ENCODE measurements around the gene SCUBE1. TPM values are rescaled to one million over a fixed set of nuclear protein-coding genes. Genes with fewer than 3 reads are reported as not detected.

SCUBE1 gene
- polyA plus RNA-seq, 1 of the 3 experiments (the other 2 are of a cell fraction) = 0.56 TPM

DNA sequence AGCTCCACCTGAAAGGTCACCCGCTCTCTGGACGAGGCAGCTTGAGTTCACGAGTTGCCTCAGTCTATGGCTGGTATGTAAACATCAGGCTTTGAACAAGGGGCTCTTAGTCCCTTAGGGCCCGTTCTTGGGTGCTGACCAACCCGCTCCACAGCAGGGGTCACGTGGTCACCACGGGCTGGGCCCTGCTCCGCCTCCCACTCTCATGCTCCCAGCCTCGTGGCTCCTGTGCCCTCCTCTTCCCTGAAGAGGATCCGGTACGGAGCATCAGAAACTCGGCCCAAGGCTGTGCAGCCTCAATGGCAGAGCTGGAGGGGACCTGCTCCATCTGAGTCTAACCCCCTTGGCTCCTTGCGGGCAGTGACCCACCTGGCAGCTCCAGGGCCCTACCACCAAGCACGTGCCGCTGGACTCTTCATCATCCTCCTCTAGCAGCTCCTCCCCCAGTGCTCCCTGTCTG is 102.0 kb downstream of the SCUBE1 start (continued):
- TF ChIP-seq, protein P1, sequence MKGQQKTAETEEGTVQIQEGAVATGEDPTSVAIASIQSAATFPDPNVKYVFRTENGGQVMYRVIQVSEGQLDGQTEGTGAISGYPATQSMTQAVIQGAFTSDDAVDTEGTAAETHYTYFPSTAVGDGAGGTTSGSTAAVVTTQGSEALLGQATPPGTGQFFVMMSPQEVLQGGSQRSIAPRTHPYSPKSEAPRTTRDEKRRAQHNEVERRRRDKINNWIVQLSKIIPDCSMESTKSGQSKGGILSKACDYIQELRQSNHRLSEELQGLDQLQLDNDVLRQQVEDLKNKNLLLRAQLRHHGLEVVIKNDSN (IDR thresholded peaks at IDR 0.05; ENCODE audit: borderline replicate concordance, low read depth) = no peak

DNA sequence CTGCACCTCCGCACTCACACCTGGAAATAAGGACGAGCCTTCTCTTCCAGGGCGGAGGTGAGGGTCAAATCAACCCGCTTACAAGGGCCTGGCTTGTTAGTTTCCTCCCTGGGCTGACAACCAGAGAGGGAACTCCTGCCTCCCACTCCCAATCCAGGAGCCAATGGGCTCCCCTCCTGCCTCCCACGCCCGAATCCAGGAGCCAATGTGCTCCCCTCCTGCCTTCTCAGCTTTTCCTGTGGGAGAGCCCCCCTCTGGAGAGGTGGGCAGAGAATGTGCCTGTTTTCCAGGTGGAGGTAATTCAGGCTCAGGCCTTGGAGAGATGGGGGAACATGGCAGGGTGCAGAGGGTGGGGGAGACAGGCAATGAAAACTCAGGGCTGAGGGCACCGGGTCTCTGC is 102.6 kb downstream of the SCUBE1 start:
- no peak overlapping the region for H2AFZ ChIP-seq (ENCODE audit: low read depth)
- ChIA-PET CTCF (interaction anchor here (1.5 to 2.7 kb wide), 3 partner anchors 9 to 106 kb away, joined by 3 to 8 read pairs (median 4); no protein-coding TSS in a partner anchor), POLR2A (interaction anchor here (1.1 kb wide), 1 partner anchor 53 kb away, joined by 3 read pairs; no protein-coding TSS in a partner anchor)
- no peak overlapping the region for H3K9ac ChIP-seq
- peak overlapping the region in 1 of 2 experiments; percentile 89; a peak in 2 of 4 replicates for H3K27ac ChIP-seq (ENCODE audit: low read depth in 2 of 2, low read length in 1 of 2)
- H3K36me3 ChIP-seq (replicated peaks in 1 of 2; ENCODE audit: control insufficient read depth in 1 of 2, insufficient read depth in 2 of 2, low read length in 1 of 2) = no peaks in the 10 kb centered on the region
- H4K20me1 ChIP-seq (ENCODE audit: insufficient read depth) = no peaks in the 10 kb centered on the region
- DNase-seq = no peak
- no peaks in the 10 kb centered on the region for H3K9me3 ChIP-seq
- no peaks in the 10 kb centered on the region for H3K27me3 ChIP-seq (ENCODE audit: insufficient read depth)
- H3K9me2 ChIP-seq = no peaks in the 10 kb centered on the region
- no peak overlapping the region for H3K4me3 ChIP-seq (ENCODE audit: low read depth in 2 of 2, low read length in 1 of 2)
- H3F3A ChIP-seq (replicated peaks; ENCODE audit: insufficient read depth) = no peaks in the 10 kb centered on the region
- TF ChIP-seq EZH2phosphoT487 (IDR thresholded peaks at IDR 0.05; ENCODE audit: borderline replicate concordance, low read depth) = no peak
- no peak for TF ChIP-seq JUND (IDR thresholded peaks at IDR 0.05)
- TF ChIP-seq SIN3A (IDR thresholded peaks at IDR 0.05; ENCODE audit: borderline replicate concordance, low read depth, low read length) = no peak
- TF ChIP-seq RCOR1 (IDR thresholded peaks at IDR 0.05; ENCODE audit: low read length) = no peak
- TF ChIP-seq MEF2A (IDR thresholded peaks at IDR 0.05; ENCODE audit: borderline replicate concordance, low read depth) = no peak
- H3K4me2 ChIP-seq = no peak overlapping the region
- H3K79me2 ChIP-seq (ENCODE audit: insufficient read depth) = no peaks in the 10 kb centered on the region
- peaks cover 0 to 72% of the 10 kb centered on the region in 2 experiments; a peak in 1 of 4 replicates for H3K4me1 ChIP-seq (ENCODE audit: control insufficient read depth in 1 of 2, insufficient read depth in 2 of 2, low read depth in 1 of 2, low read length in 1 of 2)
- 52% methylated on average over 3 of the region's 7 CpGs for WGBS (ENCODE audit: low lambda C conversion rate)

DNA sequence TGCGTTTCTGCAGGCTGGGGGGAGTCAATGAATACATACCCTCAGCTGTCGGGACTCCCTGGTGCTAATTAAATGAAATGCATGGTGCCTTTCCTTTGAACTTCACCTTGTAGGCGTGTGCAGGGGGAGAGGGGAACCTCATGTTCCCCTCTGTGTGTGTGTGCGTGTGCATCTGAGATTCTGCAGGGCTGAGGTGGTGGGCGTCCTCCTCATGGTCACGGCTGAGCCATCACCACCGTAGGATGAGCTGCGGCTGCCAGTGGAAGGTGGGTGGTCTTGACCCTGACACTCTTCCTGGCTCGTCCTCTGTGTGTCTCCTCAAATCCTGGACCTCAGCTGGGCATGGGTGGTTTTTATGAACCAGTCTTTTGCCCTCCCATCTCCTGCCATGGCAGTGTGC is 103.2 kb downstream of the SCUBE1 start:
- Histone ChIP-seq H3K4me1 (ENCODE audit: control insufficient read depth in 1 of 2, insufficient read depth in 2 of 2, low read depth in 1 of 2, low read length in 1 of 2) (peaks cover 0 to 79% of the 10 kb centered on the region in 2 experiments; a peak in 1 of 4 replicates), H3F3A (replicated peaks; ENCODE audit: insufficient read depth) (no peaks in the 10 kb centered on the region), H3K4me3 (ENCODE audit: low read depth in 2 of 2, low read length in 1 of 2) (no peak overlapping the region), H3K9me2 (no peaks in the 10 kb centered on the region), H3K9ac (no peak overlapping the region), H4K20me1 (ENCODE audit: insufficient read depth) (no peaks in the 10 kb centered on the region), H3K79me2 (ENCODE audit: insufficient read depth) (no peaks in the 10 kb centered on the region), H3K9me3 (no peaks in the 10 kb centered on the region), H2AFZ (ENCODE audit: low read depth) (no peak overlapping the region), H3K27ac (ENCODE audit: low read depth in 2 of 2, low read length in 1 of 2) (peak overlapping the region in 1 of 2 experiments; percentile 89; a peak in 2 of 4 replicates), H3K36me3 (replicated peaks in 1 of 2; ENCODE audit: control insufficient read depth in 1 of 2, insufficient read depth in 2 of 2, low read length in 1 of 2) (no peaks in the 10 kb centered on the region), H3K4me2 (no peak overlapping the region), H3K27me3 (ENCODE audit: insufficient read depth) (no peaks in the 10 kb centered on the region)
- TF ChIP-seq RFX5 (IDR thresholded peaks at IDR 0.05; ENCODE audit: low read length) = no peak
- POLR2A ChIA-PET = interaction anchor here (1.1 to 1.2 kb wide), 2 partner anchors 53 to 58 kb away, joined by 3 read pairs; no protein-coding TSS in a partner anchor
- CTCF ChIA-PET = interaction anchor here (0.8 to 2.7 kb wide), 3 partner anchors 10 to 107 kb away, joined by 3 to 8 read pairs (median 4); no protein-coding TSS in a partner anchor
- 30% methylated on average over 3 of the region's 9 CpGs for WGBS (ENCODE audit: low lambda C conversion rate)
- no peak for DNase-seq

Data from SK-N-SH (cell line).